Activated CD8-positive, alpha-beta memory T cell treated with anti-CD3 and anti-CD28 coated beads, Interleukin-2, amount 50 U/mL, for 24 hours (primary cell): Measurements from ENCODE around the gene PRDM16.
"Not testable (repeated sequence)": the region's sequence is repeated elsewhere in the genome, so short reads cannot be mapped to it uniquely, and the experiment has no call there.

Source experiments
- DNase-seq: peaks from one replicate; pipeline ENCODE4 v3.0.0-alpha.2; 2020; ENCODE audit errors: extremely low read depth

The PRDM16 gene

DNA sequence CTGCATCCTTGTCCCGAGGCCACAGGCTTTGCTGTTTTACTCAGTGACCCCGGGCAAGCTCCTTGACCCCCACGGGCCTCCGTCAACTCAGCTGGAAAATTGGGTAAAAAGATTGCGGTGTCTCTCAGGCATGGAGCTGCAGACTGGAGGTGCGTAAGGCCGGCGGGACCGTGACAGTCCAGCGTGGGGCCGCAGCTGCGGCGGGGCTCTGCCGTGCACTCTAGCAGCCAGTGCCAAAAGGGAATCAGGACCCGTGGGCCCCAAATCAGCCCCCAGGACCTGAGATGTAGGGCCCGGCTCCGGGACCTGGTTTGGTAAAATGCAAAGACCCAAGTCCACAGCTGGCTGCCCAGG lies 158.3 kb downstream of the PRDM16 start:
- no peak for DNase-seq

GRCh38 chr1:3227893-3228292 lies 158.9 kb downstream of the PRDM16 start:
- DNase-seq = no peak

DNA sequence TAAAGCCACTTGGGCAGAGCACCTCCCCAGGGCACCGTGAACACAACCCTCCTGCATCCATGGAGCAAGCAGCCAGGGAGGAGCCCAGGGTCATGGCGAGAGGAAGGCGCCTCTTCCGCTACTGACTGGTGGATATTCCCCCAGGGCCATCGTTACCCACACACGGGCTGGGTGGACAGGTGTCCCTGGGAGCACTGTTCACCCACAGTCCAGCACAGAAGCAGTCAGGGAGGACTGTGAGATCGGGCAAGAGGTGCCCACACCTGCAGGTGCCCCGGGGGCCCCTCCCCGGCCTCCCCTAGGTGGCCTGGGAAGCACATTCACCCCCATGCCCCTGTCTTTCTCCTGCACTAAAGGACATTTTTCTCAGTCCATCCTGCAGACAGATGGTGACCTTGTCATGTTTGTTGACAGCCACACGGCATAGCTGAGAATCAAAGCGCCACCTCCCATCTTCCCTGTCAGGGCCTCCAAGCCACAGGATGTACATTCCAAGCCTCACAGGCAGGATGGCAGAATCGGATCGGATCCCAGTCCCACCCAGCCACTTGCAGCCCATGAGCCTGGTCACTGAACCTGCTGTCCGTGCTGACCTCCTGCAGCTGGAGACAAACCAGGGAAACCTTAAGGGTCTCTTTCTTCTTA lies 160.2 kb downstream of the PRDM16 start:
- DNase-seq = no peak

- no peak for DNase-seq
These were observed 161.6 kb downstream of the PRDM16 start for GRCh38 chr1:3230553-3230952.

GRCh38 chr1:3231245-3231644 lies 162.2 kb downstream of the PRDM16 start:
- no peak for DNase-seq

DNA sequence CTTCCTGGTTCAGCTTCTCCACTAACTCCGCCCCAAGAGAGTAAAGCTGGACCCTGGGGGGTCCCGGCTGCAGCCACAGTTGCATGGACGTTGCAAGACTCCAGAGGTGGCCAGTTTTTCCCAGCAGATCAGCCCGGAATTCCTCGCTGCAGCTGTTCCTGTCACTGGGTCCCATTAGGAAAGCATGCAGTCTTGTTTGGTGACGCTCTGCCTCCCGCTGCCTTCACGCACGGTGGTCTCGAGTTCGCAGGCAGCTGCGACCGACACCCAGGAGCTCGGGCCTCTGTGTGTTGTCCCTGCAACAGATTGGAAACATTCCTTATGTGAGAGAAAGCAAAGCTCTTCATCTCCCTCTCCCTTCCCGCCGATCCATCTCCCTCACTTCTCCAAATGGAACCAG lies 162.8 kb downstream of the PRDM16 start:
- DNase-seq = no peak

GRCh38 chr1:3233031-3233430 lies 164.0 kb downstream of the PRDM16 start:
- DNase-seq = no peak

GRCh38 chr1:3233551-3233950 lies 164.5 kb downstream of the PRDM16 start:
- DNase-seq = no peak

DNA sequence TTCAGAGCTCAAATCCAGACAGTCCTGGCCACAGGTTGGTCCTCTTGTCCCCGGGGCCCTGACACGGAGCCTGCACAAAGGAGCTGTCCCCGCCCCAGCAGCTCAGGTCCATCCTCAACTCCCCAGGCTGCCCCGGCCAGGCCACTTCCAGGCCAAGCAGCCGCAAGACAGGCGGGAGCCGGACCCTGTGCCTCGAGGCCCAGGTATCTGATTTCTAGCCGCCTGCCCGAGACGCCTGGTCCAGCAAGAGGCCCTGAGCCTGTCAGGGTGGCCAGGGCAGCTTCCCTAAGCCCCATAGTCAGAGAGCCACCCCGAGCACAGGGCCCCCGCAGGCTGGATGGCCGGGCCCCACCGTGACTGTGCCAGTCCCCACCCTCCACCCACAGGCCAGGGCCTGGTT lies 165.3 kb downstream of the PRDM16 start:
- DNase-seq = no peak

DNA sequence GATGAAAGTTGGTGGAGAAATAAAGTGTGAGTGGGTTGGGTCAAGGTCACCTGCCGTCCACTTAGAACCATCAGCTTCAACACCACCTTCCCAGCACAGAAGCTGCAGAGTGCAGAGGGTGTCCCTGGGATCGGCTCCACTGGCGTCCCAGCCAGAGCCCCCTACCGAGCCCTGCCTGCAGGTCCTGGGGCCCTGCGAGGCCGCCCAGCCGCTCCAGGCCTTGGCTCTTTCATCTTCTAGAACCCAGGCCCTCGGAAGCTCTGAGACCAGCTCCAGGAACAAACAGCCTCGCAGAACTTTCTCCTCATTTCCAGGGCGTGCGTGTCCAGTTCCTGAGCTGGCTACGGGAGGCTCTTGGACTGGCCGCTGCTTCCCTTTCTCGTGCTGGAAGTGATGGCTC lies 166.0 kb downstream of the PRDM16 start:
- no peak for DNase-seq

- DNase-seq = no peak
These were observed 166.5 kb downstream of the PRDM16 start for GRCh38 chr1:3235496-3235895.

DNA sequence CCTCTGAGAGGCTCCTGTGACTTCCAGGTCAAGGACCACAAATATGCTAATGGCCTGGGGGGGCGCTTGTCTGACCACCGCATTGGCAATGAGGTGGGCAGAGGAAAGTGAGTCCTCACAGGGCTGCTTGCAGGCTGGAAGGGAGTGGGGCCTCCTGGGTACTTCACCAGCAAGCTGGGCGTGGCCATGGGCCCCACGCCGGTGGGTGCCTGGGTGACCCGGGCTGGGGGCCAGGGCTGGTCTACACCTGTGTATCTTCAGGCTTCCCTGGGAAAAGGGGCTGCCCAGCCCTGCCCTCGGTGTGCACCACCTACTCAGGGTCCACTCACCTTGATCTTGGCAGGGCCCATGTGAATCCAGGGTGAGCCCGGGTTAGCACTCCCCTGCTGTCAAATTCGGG lies 167.4 kb downstream of the PRDM16 start:
- no peak for DNase-seq

GRCh38 chr1:3236955-3237354 lies 168.0 kb downstream of the PRDM16 start:
- no peak for DNase-seq

- DNase-seq = no peak
These were observed 168.6 kb downstream of the PRDM16 start for GRCh38 chr1:3237570-3237969.

- DNase-seq = no peak
These were observed 169.1 kb downstream of the PRDM16 start for GRCh38 chr1:3237994-3238702.

GRCh38 chr1:3238703-3239278 lies 169.8 kb downstream of the PRDM16 start:
- no peak for DNase-seq

DNA sequence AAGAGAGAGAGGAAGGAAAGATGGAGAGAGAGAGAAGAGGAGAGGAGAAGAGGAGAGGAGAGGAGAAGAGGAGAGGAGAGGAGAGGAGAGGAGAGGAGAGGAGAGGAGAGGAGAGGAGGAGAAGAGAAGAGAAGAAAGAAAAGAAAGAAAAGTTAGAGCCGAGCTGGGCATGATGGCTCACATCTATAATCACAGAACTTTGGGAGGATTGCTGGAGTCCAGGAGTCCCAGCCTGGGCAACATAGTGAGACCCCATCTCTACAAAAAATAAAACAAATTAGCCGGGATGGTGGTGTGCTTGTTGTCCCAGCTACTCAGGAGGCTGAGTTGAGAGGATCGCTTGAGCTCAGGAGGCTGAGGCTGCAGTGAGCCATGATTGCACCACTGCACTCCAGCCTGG lies 171.0 kb downstream of the PRDM16 start:
- not testable (repeated sequence) for DNase-seq

DNA sequence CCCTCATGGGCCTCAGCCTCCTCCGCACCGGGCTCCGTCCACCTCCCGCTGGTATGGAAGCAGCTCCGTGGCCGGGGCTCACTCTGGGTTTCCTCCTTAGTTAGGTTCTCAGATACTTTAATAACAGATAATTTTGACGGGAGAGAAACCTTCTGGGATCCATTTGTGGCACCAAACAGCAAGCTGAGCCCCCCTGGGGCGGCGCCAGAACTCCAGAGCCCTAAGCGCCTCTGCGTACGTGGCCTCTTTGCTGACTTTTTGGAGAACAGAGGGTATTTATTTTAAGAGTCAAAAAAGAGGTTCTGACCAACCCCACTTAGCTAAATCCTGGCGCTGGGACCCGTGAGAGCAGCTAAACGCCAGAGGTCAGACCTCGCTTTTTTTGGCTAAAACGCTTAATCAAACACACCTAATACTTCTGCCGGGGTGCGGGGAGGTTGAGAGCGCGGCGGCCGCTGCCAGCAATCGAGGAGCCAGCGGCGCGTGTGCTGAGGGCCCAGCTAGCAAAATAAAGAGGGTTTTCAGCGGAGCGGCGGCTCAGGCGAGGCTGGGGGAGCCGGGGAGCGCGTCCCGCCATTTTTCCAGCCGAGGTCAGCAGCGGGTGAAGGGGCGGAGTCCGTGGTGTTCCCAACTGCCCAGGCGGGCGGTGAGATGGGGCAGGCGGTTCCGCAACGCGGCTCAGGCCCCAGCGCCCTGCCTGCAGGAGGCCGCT lies 171.7 kb downstream of the PRDM16 start:
- no peak for DNase-seq

- no peak for DNase-seq
These were observed 172.2 kb downstream of the PRDM16 start for GRCh38 chr1:3241236-3241550.

GRCh38 chr1:3241673-3242407 lies 172.8 kb downstream of the PRDM16 start:
- DNase-seq = no peak

- no peak for DNase-seq
These were observed 173.6 kb downstream of the PRDM16 start for GRCh38 chr1:3242408-3243260.
